ENCODE results near the gene FAM236D. TPM values are rescaled to one million over a fixed set of nuclear protein-coding genes. Genes with fewer than 3 reads are reported as not detected.
"Not testable (repeated sequence)": the region's sequence is repeated elsewhere in the genome, so short reads cannot be mapped to it uniquely, and the experiment has no call there.

Gene FAM236D
- total and polyA plus RNA-seq, 3 experiments from 2014 or later, result not detected

DNA sequence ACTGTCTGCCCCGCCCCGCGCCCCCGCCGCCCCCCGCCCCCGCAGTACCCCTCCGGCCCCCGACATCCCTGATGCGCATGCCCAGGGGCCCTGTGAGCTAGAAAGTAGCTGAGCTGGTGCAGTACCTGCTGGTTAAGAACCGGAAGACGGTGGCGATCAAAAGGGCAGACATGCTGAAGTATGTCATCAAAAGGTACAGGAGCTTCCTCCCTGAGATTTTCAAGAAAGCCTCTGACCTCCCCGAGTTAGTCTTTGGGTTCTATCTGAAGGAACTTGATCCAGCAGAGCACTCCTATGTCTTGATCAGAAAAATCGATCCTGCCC is 30.6 kb downstream of the FAM236D start:
- POLR2A ChIA-PET; CTCF ChIA-PET; DNase-seq; H3K9me3 Mint-ChIP-seq; H3K27ac ChIP-seq (ENCODE audit: low read depth, low read length); H3K27me3 ChIP-seq (ENCODE audit: insufficient read depth, low read length, poor library complexity, severe bottlenecking); H3K36me3 ChIP-seq (ENCODE audit: insufficient read depth, low read length); H3K9me3 ChIP-seq (ENCODE audit: low read length); H3K27me3 Mint-ChIP-seq; H3K4me1 ChIP-seq (ENCODE audit: insufficient read depth, low read length); H3K4me3 ChIP-seq (ENCODE audit: low read length); H3K27ac Mint-ChIP-seq; H3K4me1 Mint-ChIP-seq; H3K36me3 Mint-ChIP-seq; H3K4me3 Mint-ChIP-seq: not testable (repeated sequence)

DNA sequence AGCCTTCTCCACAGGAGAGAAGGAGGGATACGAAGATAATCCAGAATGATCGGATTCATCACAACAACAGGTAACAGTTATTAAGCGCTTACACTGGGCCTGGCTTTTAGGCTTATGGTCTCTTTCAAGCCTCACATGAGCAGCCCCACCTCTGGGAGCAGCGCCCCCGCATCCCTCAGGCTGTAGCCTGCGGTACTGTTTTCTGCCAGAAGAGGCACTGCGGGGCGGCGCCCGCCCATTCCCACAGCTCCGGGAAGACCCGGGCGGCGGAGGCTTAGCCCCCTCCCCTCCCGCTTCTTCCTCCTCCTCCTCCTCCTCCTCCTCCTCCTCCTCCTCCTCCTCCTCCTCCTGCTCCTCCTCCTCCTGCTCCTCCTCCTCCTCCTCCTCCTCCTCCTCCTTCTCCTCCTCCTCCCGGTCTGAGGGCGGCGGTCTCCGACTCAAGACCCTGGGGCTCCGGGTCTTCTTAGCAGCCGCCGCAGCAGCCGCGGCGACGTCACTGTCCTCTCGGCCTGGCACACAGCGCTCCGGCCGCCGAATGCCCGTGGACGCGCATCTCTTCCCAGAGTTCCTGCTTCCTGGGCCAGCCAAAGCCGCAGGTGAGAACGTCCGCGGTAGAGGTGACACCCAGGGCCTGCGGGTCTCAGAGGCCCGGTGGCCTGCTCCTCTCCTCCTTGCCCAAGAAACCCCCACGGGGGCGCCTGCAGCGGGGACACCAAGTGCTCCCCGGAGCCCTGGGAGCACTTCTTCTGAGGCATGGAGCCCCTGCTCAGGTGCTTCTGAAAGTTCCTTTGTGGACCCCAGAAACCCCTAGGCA is 31.1 kb downstream of the FAM236D start, which contains the start of gene DMRTC1B:
Gene DMRTC1B, plus strand, starts transcription at position 238 of the 814 bp plus-strand sequence. CDS start 68,246 bp downstream, outside the sequence.
- H3K27ac Mint-ChIP-seq; H3K9me3 ChIP-seq (ENCODE audit: low read length); H3K36me3 ChIP-seq (ENCODE audit: insufficient read depth, low read length); H3K4me3 Mint-ChIP-seq; DNase-seq; H3K4me1 ChIP-seq (ENCODE audit: insufficient read depth, low read length); H3K9me3 Mint-ChIP-seq; H3K27me3 Mint-ChIP-seq; POLR2A ChIA-PET; H3K36me3 Mint-ChIP-seq; H3K4me1 Mint-ChIP-seq; H3K4me3 ChIP-seq (ENCODE audit: low read length); H3K27ac ChIP-seq (ENCODE audit: low read depth, low read length); CTCF ChIA-PET; H3K27me3 ChIP-seq (ENCODE audit: insufficient read depth, low read length, poor library complexity, severe bottlenecking): not testable (repeated sequence)

DNA sequence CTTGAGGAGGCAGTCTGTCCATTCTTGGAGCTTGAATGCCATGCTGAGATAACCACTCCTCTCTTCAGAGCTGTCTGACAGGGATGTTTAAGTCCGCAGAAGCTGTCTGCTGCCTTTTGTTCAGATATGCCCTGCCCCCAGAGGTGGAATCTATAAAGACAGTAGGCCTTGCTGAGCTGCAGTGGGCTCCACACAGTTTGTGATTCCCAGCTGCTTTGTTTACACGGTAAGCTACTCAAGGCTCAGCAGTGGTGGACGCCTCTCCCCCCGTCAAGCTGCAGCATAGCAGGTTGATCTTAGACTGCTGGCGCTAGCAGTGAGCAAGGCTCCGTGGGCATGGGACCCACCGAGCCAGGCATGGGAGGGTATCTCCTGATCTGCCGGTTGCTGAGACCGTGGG is 47.6 kb downstream of the FAM236D start:
- H3K9me3 Mint-ChIP-seq; POLR2A ChIA-PET; H3K27me3 ChIP-seq (ENCODE audit: insufficient read depth, low read length, poor library complexity, severe bottlenecking); H3K4me1 Mint-ChIP-seq; H3K9me3 ChIP-seq (ENCODE audit: low read length); H3K27me3 Mint-ChIP-seq; H3K4me1 ChIP-seq (ENCODE audit: insufficient read depth, low read length); H3K27ac ChIP-seq (ENCODE audit: low read depth, low read length); H3K27ac Mint-ChIP-seq; H3K36me3 ChIP-seq (ENCODE audit: insufficient read depth, low read length); H3K4me3 ChIP-seq (ENCODE audit: low read length); DNase-seq; H3K4me3 Mint-ChIP-seq; CTCF ChIA-PET; H3K36me3 Mint-ChIP-seq: not testable (repeated sequence)

Other genes with a start within 250 kb of the FAM236D start
- 10 to 100 TPM; 17.3 to 17.8 TPM for gene HDAC8, start 235.4 kb downstream of the FAM236D start, total RNA-seq
- 16.4 TPM for gene HDAC8, start 235.4 kb downstream of the FAM236D start, polyA plus RNA-seq
- 1 to 10 TPM; 4.6 to 5.0 TPM for gene PHKA1, start 93.9 kb downstream of the FAM236D start, total RNA-seq
- not detected for gene PHKA1, start 93.9 kb downstream of the FAM236D start, polyA plus RNA-seq
- gene DMRTC1B, start 31.3 kb downstream of the FAM236D start, total RNA-seq, result not detected
- 0.92 TPM for gene DMRTC1B, start 31.3 kb downstream of the FAM236D start, polyA plus RNA-seq
- gene FAM236B, start 25.6 kb downstream of the FAM236D start, total RNA-seq, result not detected
- gene FAM236B, start 25.6 kb downstream of the FAM236D start, polyA plus RNA-seq, result not detected
- not detected for gene FAM236C, start 104.4 kb upstream of the FAM236D start, total RNA-seq
- gene FAM236C, start 104.4 kb upstream of the FAM236D start, polyA plus RNA-seq, result not detected
- not detected for gene FAM236A, start 130.0 kb upstream of the FAM236D start, total RNA-seq
- gene FAM236A, start 130.0 kb upstream of the FAM236D start, polyA plus RNA-seq, result not detected
- gene DMRTC1, start 135.6 kb upstream of the FAM236D start, total RNA-seq, result not detected
- not detected for gene DMRTC1, start 135.6 kb upstream of the FAM236D start, polyA plus RNA-seq
- not detected for gene PABPC1L2B, start 194.7 kb upstream of the FAM236D start, total RNA-seq
- gene PABPC1L2B, start 194.7 kb upstream of the FAM236D start, polyA plus RNA-seq, result not detected

Measured in CD8-positive, alpha-beta memory T cell (primary cell).